GM18507 (cell line): ENCODE measurements around the gene LMAN1.

ENCODE experiments used
- DNase-seq: peaks from one replicate; pipeline ENCODE4 v3.0.0; 2011; ENCODE audit warnings: low read depth; ENCODE audit not compliant: insufficient read length; ENCODE audit errors: extremely low spot score
- FAIRE-seq: peaks from 2 replicates; lab custom pipeline; 2011; peaks lifted over from hg19 to GRCh38; lab: Jason Lieb, UNC

LMAN1 gene

GRCh38 chr18:59308248-59308937, 50.7 kb downstream of the LMAN1 start:
- DNase-seq = peak; percentile 58

GRCh38 chr18:59306640-59307039, 52.4 kb downstream of the LMAN1 start:
- DNase-seq (no peak), FAIRE-seq (no peak)

More at GRCh38 chr18:59308248-59308937, 50.7 kb downstream of the LMAN1 start:
- FAIRE-seq = peak; percentile 52

DNA sequence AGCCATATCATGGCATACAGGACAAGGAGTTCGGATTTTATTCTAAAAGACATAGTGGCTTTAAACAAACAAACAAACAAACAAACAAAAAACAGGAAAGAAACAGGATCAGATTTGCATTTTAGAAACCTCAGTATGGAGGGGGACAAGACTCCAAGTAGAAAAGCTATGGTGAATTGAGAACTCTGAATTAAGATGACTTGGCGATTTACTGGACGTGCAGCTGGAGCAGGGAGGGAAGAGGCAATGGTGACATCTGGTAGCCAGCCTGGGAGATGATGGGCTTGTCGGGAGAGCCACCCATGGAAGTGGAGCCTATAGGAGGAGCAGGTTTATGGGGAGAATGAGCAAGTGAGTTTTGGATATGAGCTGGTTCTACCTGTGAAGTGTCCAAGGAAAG, 53.8 kb downstream of the LMAN1 start:
- no peak for FAIRE-seq
- no peak for DNase-seq

GRCh38 chr18:59303656-59304195, 55.3 kb downstream of the LMAN1 start:
- no peak for FAIRE-seq

GRCh38 chr18:59303006-59303405, 56.1 kb downstream of the LMAN1 start:
- FAIRE-seq (no peak), DNase-seq (no peak)

More at GRCh38 chr18:59303656-59304195, 55.3 kb downstream of the LMAN1 start:
- DNase-seq = no peak

DNA sequence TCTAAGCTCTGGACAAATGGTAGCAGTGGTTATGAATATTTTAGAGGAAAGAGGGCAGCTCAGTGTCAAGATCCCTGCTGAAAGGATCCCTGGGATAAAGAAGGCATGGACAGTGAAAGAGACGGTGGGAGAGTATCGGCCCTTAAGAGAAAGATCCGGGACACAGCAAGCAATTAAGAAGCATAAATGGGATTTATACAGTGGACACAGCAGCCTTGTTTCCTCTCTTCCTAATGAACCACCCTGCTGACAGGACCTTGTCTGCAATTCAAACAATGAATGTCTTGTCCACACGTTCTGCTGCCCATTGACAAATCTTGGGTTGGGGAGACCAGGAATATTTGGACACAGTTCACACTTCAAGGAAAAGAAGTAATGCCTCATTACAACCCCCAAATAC, 57.1 kb downstream of the LMAN1 start:
- FAIRE-seq (no peak), DNase-seq (no peak)

GRCh38 chr18:59300676-59301285, 58.3 kb downstream of the LMAN1 start:
- DNase-seq (no peak), FAIRE-seq (no peak)

DNA sequence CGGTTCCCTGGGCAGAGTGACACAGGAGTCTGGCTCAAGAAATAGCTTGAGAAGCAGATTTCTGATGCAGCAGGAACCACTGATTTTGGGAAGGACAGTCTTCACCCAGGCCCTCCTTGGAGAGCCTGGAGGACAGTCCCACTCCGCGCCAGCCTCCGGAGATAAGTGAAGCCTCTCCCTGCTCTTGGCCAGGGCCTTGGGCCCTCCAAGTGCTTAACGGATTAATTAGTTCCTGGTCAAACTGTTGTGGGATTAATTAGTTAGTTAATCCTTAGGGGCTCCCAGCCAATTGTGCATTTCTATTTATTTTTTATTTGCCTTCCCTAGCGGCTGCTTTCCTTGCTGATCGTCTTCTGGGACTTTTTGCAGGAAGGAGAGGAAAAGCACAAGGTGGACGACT, 60.2 kb downstream of the LMAN1 start:
- DNase-seq (no peak), FAIRE-seq (no peak)

DNA sequence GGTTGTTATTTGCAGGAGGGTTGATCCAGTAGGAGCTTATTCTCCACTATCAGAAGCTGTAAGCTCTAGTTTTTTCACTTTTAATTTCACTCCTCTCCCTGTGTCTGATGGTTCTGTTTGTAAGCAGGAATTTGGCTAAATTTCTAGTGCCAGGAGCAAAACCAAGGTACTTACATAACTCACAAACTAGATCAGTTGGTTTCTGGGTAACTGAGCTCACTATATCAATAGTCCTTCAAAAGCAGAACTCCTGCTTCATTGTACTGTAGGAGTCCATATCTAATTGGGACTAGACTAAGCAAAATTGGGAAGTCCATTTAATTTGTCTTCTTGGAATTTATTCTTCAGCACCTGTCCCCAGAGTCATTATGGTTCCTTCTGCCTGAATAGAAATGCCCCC, 65.7 kb downstream of the LMAN1 start:
- DNase-seq = no peak
- no peak for FAIRE-seq

GRCh38 chr18:59286341-59286740, 72.7 kb downstream of the LMAN1 start:
- FAIRE-seq (no peak), DNase-seq (no peak)

GRCh38 chr18:59282341-59282740, 76.7 kb downstream of the LMAN1 start:
- FAIRE-seq (no peak), DNase-seq (no peak)

- FAIRE-seq (no peak), DNase-seq (no peak)
These were observed 79.3 kb downstream of the LMAN1 start for GRCh38 chr18:59279722-59280121.

GRCh38 chr18:59279193-59279592, 79.9 kb downstream of the LMAN1 start:
- FAIRE-seq = no peak

DNA sequence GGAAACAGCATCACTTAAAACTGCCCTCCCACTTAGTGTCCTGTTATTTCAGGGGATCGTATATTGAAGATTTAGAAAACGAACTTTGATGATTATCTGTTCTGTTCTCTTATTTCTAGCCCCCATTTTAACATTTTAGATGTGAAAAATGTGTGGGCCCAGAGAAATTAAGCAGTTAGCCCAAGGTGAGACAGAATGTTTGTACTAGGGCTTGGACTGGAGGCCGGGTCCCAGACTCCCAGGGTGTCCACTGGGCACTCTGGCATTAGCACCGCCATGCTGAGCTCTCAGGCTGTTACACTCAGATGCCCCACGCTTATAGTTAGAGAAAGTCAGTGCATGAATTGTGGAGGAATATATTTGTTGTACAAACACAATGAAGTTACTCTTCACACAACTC, 80.3 kb downstream of the LMAN1 start:
- FAIRE-seq (no peak), DNase-seq (no peak)

More at GRCh38 chr18:59279193-59279592, 79.9 kb downstream of the LMAN1 start:
- DNase-seq = no peak
